GM18909 (cell line): ENCODE results near the gene FOXK1.
"Not testable (repeated sequence)": the region's sequence is repeated elsewhere in the genome, so short reads cannot be mapped to it uniquely, and the experiment has no call there.

Experiments
- ATAC-seq: cut with Tn5 transposase; IDR thresholded peaks from one replicate; pipeline ENCODE4 v1.9.1; 2021; ENCODE audit warnings: mild to moderate bottlenecking; ENCODE audit not compliant: unreplicated experiment, poor library complexity

The FOXK1 gene

GRCh38 chr7:4781366-4782069 is 99.4 kb downstream of the FOXK1 start:
- no peak for ATAC-seq

GRCh38 chr7:4782333-4783291 is 100.5 kb downstream of the FOXK1 start:
- ATAC-seq = no peak

- ATAC-seq = no peak
Observed at GRCh38 chr7:4783292-4783652, 101.2 kb downstream of the FOXK1 start.

- ATAC-seq = no peak
Observed at GRCh38 chr7:4783762-4784351, 101.8 kb downstream of the FOXK1 start.

GRCh38 chr7:4784799-4785198 is 102.7 kb downstream of the FOXK1 start:
- no peak for ATAC-seq

GRCh38 chr7:4785371-4785770 is 103.3 kb downstream of the FOXK1 start:
- ATAC-seq = no peak

GRCh38 chr7:4786015-4786414 is 103.9 kb downstream of the FOXK1 start:
- ATAC-seq = no peak

GRCh38 chr7:4787541-4787940 is 105.4 kb downstream of the FOXK1 start:
- ATAC-seq = no peak

- ATAC-seq = no peak
Observed at GRCh38 chr7:4787947-4788626, 106.0 kb downstream of the FOXK1 start.

GRCh38 chr7:4788627-4789189 is 106.6 kb downstream of the FOXK1 start:
- ATAC-seq = no peak

GRCh38 chr7:4789194-4790077 is 107.3 kb downstream of the FOXK1 start:
- ATAC-seq = no peak

GRCh38 chr7:4790078-4790465 is 108.0 kb downstream of the FOXK1 start:
- no peak for ATAC-seq

GRCh38 chr7:4790516-4790991 is 108.5 kb downstream of the FOXK1 start:
- ATAC-seq = no peak

- ATAC-seq = no peak
Observed at GRCh38 chr7:4791101-4791737, 109.1 kb downstream of the FOXK1 start.

GRCh38 chr7:4791738-4792536 is 109.8 kb downstream of the FOXK1 start:
- ATAC-seq = peak; percentile 68

- peak; percentile 26 for ATAC-seq
Observed at GRCh38 chr7:4792537-4793126, 110.5 kb downstream of the FOXK1 start.

- not testable (repeated sequence) for ATAC-seq
Observed at GRCh38 chr7:4793385-4793993, 111.4 kb downstream of the FOXK1 start.
